Endodermal cell (in vitro differentiated cells): Measurements from ENCODE around the gene NCBP3. TPM values are rescaled to one million over a fixed set of nuclear protein-coding genes. Genes with fewer than 3 reads are reported as not detected.
A peak's percentile ranks its signal among the peaks of the same experiment; 100 is the strongest.

ENCODE experiments used
- DNase-seq: peaks from one replicate; pipeline ENCODE4 v3.0.0-alpha.2; 2017
- H3K27ac ChIP-seq: 2 replicates; pipeline ENCODE4 v1.5.1; 2013; ENCODE audit warnings: mild to moderate bottlenecking, low read depth, low read length, moderate library complexity
- H3K27me3 ChIP-seq: 2 replicates; pipeline ENCODE4 v1.6.1; 2013; ENCODE audit warnings: mild to moderate bottlenecking, low read length, moderate library complexity; ENCODE audit not compliant: insufficient read depth, control insufficient read depth, poor library complexity, severe bottlenecking
- H3K36me3 ChIP-seq: 2 replicates; pipeline ENCODE4 v1.7.0; 2013; ENCODE audit warnings: mild to moderate bottlenecking, low read length, moderate library complexity; ENCODE audit not compliant: control insufficient read depth, insufficient read depth
- H3K4me1 ChIP-seq: one replicate; pipeline ENCODE4 v1.7.0; 2013; ENCODE audit warnings: low read length; ENCODE audit not compliant: control insufficient read depth, insufficient read depth
- H3K4me3 ChIP-seq: 2 replicates; pipeline ENCODE4 v1.5.1; 2013; ENCODE audit warnings: mild to moderate bottlenecking, low read length, moderate library complexity
- H3K9ac ChIP-seq: 2 replicates; pipeline ENCODE4 v1.6.1; 2013; ENCODE audit warnings: mild to moderate bottlenecking, low read length, moderate library complexity; ENCODE audit not compliant: poor library complexity, severe bottlenecking; ENCODE audit errors: extremely low read depth
- H3K9me3 ChIP-seq: 2 replicates; pipeline ENCODE4 v1.6.1; 2013; ENCODE audit warnings: mild to moderate bottlenecking, low read length, moderate library complexity; ENCODE audit not compliant: control insufficient read depth
- H3K27ac Mint-ChIP-seq: 2 replicates; pipeline ENCODE4 v1.8.0; 2020; ENCODE audit warnings: mixed read lengths
- H3K27me3 Mint-ChIP-seq: 2 replicates; pipeline ENCODE4 v1.8.0; 2021; ENCODE audit warnings: mild to moderate bottlenecking, mixed read lengths; ENCODE audit not compliant: insufficient read depth
- H3K36me3 Mint-ChIP-seq: 2 replicates; pipeline ENCODE4 v1.8.0; 2020; ENCODE audit warnings: low read depth, mixed read lengths
- H3K4me1 Mint-ChIP-seq: 2 replicates; pipeline ENCODE4 v1.8.0; 2020; ENCODE audit warnings: mixed read lengths
- H3K4me3 Mint-ChIP-seq: 2 replicates; pipeline ENCODE4 v1.8.0; 2020; ENCODE audit warnings: mild to moderate bottlenecking, moderate library complexity, mixed read lengths
- H3K9me3 Mint-ChIP-seq: 2 replicates; pipeline ENCODE4 v1.8.0; 2020; ENCODE audit warnings: mild to moderate bottlenecking, mixed read lengths
- CTCF ChIP-seq: fragments of 200-600 bp; sonication (generic); conservative IDR thresholded peaks from 2 replicates; pipeline ENCODE4 v1.5.0; 2021; ENCODE audit warnings: antibody characterized with exemption, mild to moderate bottlenecking
- WGBS, 2 experiments: methylation state at CpG; one replicate each; pipeline versions ENCODE4 v1.1.5 to v1.1.7; 2013; ENCODE audit warnings: missing lambda C conversion rate in 2 of 2, mixed read lengths in 1 of 2; ENCODE audit not compliant: insufficient coverage in 1 of 2, insufficient read length in 1 of 2; 5-methylcytosine and 5-hydroxymethylcytosine counted together
- total RNA-seq, 2 donors: library from RNA; stranded (reverse); fragmentation: NEBNext Ultra II Directional in 1 of 2; extraction: Animal tissue kit (Norgen Biotek cat#: 25700) in 1 of 2; gene quantifications; 2 replicates in 1 of 2; 3 replicates in 1 of 2; pipeline ENCODE4 v1.2.1, GENCODE V29; 2021

The NCBP3 gene
- total RNA-seq, 2 donors from 2014 or later, result 74.5 to 75.9 TPM

DNA sequence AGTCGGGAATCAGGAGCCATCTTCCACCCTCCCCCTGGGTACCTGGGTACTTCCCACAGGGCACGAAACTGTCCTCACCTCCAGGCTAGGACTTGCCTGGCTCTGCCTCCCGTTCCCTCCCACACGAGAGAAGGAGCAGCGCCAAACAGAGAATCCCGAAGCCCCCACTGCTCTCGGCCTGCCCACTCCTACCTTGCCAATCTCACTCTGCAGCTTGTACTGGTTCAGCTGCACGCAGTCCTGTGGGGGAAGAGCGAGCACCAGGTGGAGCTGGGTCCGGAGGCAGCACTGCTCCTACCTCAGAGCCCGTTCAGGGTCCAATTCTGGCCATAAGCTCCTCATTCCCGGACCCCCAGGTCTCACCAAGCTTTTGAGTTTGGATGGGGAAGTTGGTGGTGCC is 38.1 kb upstream of the NCBP3 start:
- no peak for TF ChIP-seq CTCF
- Histone ChIP-seq H3K4me1 (no peaks in the 10 kb centered on the region), H3K36me3 (no peaks in the 10 kb centered on the region), H3K27me3 (no peaks in the 10 kb centered on the region), H3K27ac (no peak overlapping the region), H3K9me3 (no peaks in the 10 kb centered on the region), H3K9ac (no peak overlapping the region), H3K4me3 (no peak overlapping the region)
- 87 to 88% methylated on average over 10 to 12 of the region's 12 CpGs for WGBS, 2 experiments
- no peak for DNase-seq
- Mint-ChIP-seq H3K27ac (no peak overlapping the region), H3K27me3 (peaks cover 7% of the 10 kb centered on the region), H3K4me3 (no peak overlapping the region), H3K9me3 (no peaks in the 10 kb centered on the region), H3K4me1 (peaks cover 8% of the 10 kb centered on the region), H3K36me3 (no peaks in the 10 kb centered on the region)

- Mint-ChIP-seq H3K9me3 (no peaks in the 10 kb centered on the region), H3K4me1 (peaks cover 10% of the 10 kb centered on the region), H3K27ac (peak overlapping the region; percentile 58), H3K4me3 (no peak overlapping the region), H3K36me3 (peaks cover 2% of the 10 kb centered on the region), H3K27me3 (peaks cover 2% of the 10 kb centered on the region)
- 89 to 90% methylated on average over 4 of the region's 4 CpGs for WGBS, 2 experiments
- Histone ChIP-seq H3K36me3 (no peaks in the 10 kb centered on the region), H3K27ac (no peak overlapping the region), H3K9me3 (no peaks in the 10 kb centered on the region), H3K4me1 (no peaks in the 10 kb centered on the region), H3K4me3 (no peak overlapping the region), H3K9ac (no peak overlapping the region), H3K27me3 (no peaks in the 10 kb centered on the region)
- DNase-seq, result no peak
- TF ChIP-seq CTCF, result no peak
These were observed 36.2 kb upstream of the NCBP3 start for GRCh38 chr17:3882276-3882675.

DNA sequence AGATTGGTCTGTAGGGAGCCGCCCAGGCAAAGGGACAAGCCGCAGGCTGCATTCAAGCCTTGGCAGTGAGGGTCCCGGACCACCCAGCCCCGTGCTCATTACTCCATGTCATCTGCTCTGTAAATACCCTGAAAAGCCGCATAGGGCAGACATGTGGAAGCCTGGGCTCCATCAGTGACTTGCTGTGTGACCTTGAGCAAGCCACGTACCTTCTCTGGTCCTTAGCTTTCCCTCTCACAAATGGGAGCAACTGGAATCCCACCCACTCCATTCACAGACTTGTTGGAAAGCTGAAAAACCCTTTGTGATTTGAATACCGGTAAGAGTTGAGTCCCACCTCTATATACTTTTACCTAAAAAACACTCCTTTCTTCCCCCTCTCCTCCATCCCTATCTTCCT is 34.9 kb upstream of the NCBP3 start:
- Histone ChIP-seq H3K4me1 (no peaks in the 10 kb centered on the region), H3K9me3 (no peaks in the 10 kb centered on the region), H3K27me3 (no peaks in the 10 kb centered on the region), H3K36me3 (no peaks in the 10 kb centered on the region), H3K4me3 (no peak overlapping the region), H3K9ac (no peak overlapping the region), H3K27ac (no peak overlapping the region)
- Mint-ChIP-seq H3K27ac (no peak overlapping the region), H3K27me3 (no peaks in the 10 kb centered on the region), H3K9me3 (no peaks in the 10 kb centered on the region), H3K4me1 (peaks cover 10% of the 10 kb centered on the region), H3K4me3 (no peak overlapping the region), H3K36me3 (peaks cover 4% of the 10 kb centered on the region)
- TF ChIP-seq CTCF, result no peak
- 92 to 100% methylated on average over 2 to 7 of the region's 7 CpGs for WGBS, 2 experiments
- DNase-seq, result no peak
